ENCODE measurements around the gene TEP1. TPM values are rescaled to one million over a fixed set of nuclear protein-coding genes. Genes with fewer than 3 reads are reported as not detected.

TEP1 gene
- total RNA-seq (24.4 and 29.4 TPM in 2 replicates), polyA plus RNA-seq (10.7 and 12.0 TPM in 2 replicates)

- peaks cover 7% of the 10 kb centered on the region for H3K4me1 ChIP-seq (ENCODE audit: insufficient read depth)
- peak; percentile 94 for DNase-seq (ENCODE audit: low spot score)
- peak within 1 kb of the TSS; percentile 62 for H3K4me3 ChIP-seq
- TF ChIP-seq CTCF (IDR thresholded peaks at IDR 0.05; ENCODE audit: poor library complexity) (no peak), EZH2 (IDR thresholded peaks at IDR 0.05; ENCODE audit: borderline replicate concordance) (no peak), EZH2phosphoT487 (IDR thresholded peaks at IDR 0.05; ENCODE audit: low read depth, severe bottlenecking, unreplicated experiment) (no peak)
- no peaks in the 10 kb centered on the region for H4K20me1 ChIP-seq (ENCODE audit: insufficient read depth, poor library complexity, severe bottlenecking)
- peak within 1 kb of the TSS; percentile 90 for H2AFZ ChIP-seq
- no peaks in the 10 kb centered on the region for H3K36me3 ChIP-seq (replicated peaks; ENCODE audit: insufficient read depth, low read depth)
- H3K4me2 ChIP-seq, result peak within 1 kb of the TSS; percentile 81
- H3K9me3 ChIP-seq (ENCODE audit: low read depth), result no peaks in the 10 kb centered on the region
- no peaks in the 10 kb centered on the region for H3K27me3 ChIP-seq
- H3K9me2 ChIP-seq (replicated peaks; ENCODE audit: insufficient read depth), result no peaks in the 10 kb centered on the region
- H3K27ac ChIP-seq, result peak within 1 kb of the TSS; percentile 98
- 3% methylated on average over 42 of the region's 43 CpGs for WGBS (ENCODE audit: low lambda C conversion rate, missing lambda C conversion rate)
- peaks cover 32% of the 10 kb centered on the region for H3K79me2 ChIP-seq
Observed at GRCh38 chr14:20412876-20413743, at the start of gene TEP1. TEP1 (minus strand) TSS chr14:20413501; CDS start chr14:20408439, 5,062 bp downstream.

- H3K36me3 ChIP-seq (replicated peaks; ENCODE audit: insufficient read depth, low read depth), result no peaks in the 10 kb centered on the region
- TF ChIP-seq EZH2 (IDR thresholded peaks at IDR 0.05; ENCODE audit: borderline replicate concordance) (no peak), EZH2phosphoT487 (IDR thresholded peaks at IDR 0.05; ENCODE audit: low read depth, severe bottlenecking, unreplicated experiment) (no peak), CTCF (IDR thresholded peaks at IDR 0.05; ENCODE audit: poor library complexity) (no peak)
- peak within 1 kb of the TSS; percentile 94 for H3K27ac ChIP-seq
- no peaks in the 10 kb centered on the region for H3K9me2 ChIP-seq (replicated peaks; ENCODE audit: insufficient read depth)
- no peaks in the 10 kb centered on the region for H3K27me3 ChIP-seq
- H3K4me1 ChIP-seq (ENCODE audit: insufficient read depth), result peaks cover 21% of the 10 kb centered on the region
- WGBS (ENCODE audit: low lambda C conversion rate, missing lambda C conversion rate), result 1% methylated on average over 41 of the region's 67 CpGs
- H3K4me3 ChIP-seq, result peak within 1 kb of the TSS; percentile 37
- peak within 1 kb of the TSS; percentile 53 for H2AFZ ChIP-seq
- H3K4me2 ChIP-seq, result peak within 1 kb of the TSS; percentile 95
- peaks cover 4% of the 10 kb centered on the region for H4K20me1 ChIP-seq (ENCODE audit: insufficient read depth, poor library complexity, severe bottlenecking)
- H3K9me3 ChIP-seq (ENCODE audit: low read depth), result no peaks in the 10 kb centered on the region
- peaks cover 43% of the 10 kb centered on the region for H3K79me2 ChIP-seq
- peak; percentile 99 for DNase-seq (ENCODE audit: low spot score)
Observed at GRCh38 chr14:20461225-20462141, 48.2 kb upstream of the TEP1 start, which contains the start of gene PIP4P1. PIP4P1 (minus strand) TSS chr14:20461434; CDS start chr14:20461325, 109 bp downstream.

GRCh38 chr14:20460458-20461224 is 47.3 kb upstream of the TEP1 start:
- H2AFZ ChIP-seq, result no peak overlapping the region
- H3K36me3 ChIP-seq (replicated peaks; ENCODE audit: insufficient read depth, low read depth), result no peaks in the 10 kb centered on the region
- 12% methylated on average over 21 of the region's 32 CpGs for WGBS (ENCODE audit: low lambda C conversion rate, missing lambda C conversion rate)
- H3K27ac ChIP-seq, result peak overlapping the region; percentile 94
- H3K79me2 ChIP-seq, result peaks cover 51% of the 10 kb centered on the region
- peak overlapping the region; percentile 95 for H3K4me2 ChIP-seq
- H3K4me1 ChIP-seq (ENCODE audit: insufficient read depth), result peaks cover 24% of the 10 kb centered on the region
- H3K9me2 ChIP-seq (replicated peaks; ENCODE audit: insufficient read depth), result no peaks in the 10 kb centered on the region
- peak; percentile 81 for DNase-seq (ENCODE audit: low spot score)
- no peaks in the 10 kb centered on the region for H3K27me3 ChIP-seq
- TF ChIP-seq CTCF (IDR thresholded peaks at IDR 0.05; ENCODE audit: poor library complexity) (no peak), EZH2 (IDR thresholded peaks at IDR 0.05; ENCODE audit: borderline replicate concordance) (no peak), EZH2phosphoT487 (IDR thresholded peaks at IDR 0.05; ENCODE audit: low read depth, severe bottlenecking, unreplicated experiment) (no peak)
- no peaks in the 10 kb centered on the region for H3K9me3 ChIP-seq (ENCODE audit: low read depth)
- peak overlapping the region; percentile 37 for H3K4me3 ChIP-seq
- H4K20me1 ChIP-seq (ENCODE audit: insufficient read depth, poor library complexity, severe bottlenecking), result peaks cover 4% of the 10 kb centered on the region
